Middle frontal gyrus (tissue), 1 donor: ENCODE results near the gene WDR27.

Experiments
- DNase-seq: peaks from one replicate; pipeline ENCODE4 v3.0.0-alpha.2; 2015; ENCODE audit warnings: low spot score; ENCODE audit errors: extremely low spot score

The WDR27 gene

DNA sequence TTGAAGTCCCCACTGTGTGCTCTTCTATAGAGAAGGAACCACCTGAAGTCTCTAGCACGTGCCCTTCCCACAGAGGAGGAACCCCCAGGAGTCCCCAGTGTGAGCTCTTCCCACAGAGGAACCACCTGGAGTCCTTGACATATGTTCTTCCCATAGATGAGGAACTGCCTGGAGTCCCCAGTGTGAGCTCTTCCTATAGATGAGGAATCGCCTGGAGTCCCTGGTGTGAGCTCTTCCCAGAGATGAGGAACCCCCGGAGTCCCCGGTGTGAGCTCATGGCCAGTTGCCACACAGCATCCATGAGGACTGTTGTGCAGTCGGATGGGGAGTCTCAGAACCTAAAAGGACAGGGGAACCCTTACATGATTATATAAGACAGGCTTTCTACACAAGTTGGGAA is 290.1 kb downstream of the WDR27 start:
- DNase-seq = no peak

- DNase-seq = no peak
Observed at GRCh38 chr6:169411296-169411695, 290.5 kb downstream of the WDR27 start.

GRCh38 chr6:169409742-169410312 is 292.0 kb downstream of the WDR27 start:
- no peak for DNase-seq

GRCh38 chr6:169407325-169407724 is 294.5 kb downstream of the WDR27 start:
- DNase-seq = no peak
